ENCODE results near the gene SLC35A4. TPM values are rescaled to one million over a fixed set of nuclear protein-coding genes. Genes with fewer than 3 reads are reported as not detected.

SLC35A4 gene
- total and polyA plus RNA-seq, 2 of the 8 experiments (the other 6 are each of a cell fraction or from before 2014, with no cell fraction given), result 78.6 to 133 TPM

DNA sequence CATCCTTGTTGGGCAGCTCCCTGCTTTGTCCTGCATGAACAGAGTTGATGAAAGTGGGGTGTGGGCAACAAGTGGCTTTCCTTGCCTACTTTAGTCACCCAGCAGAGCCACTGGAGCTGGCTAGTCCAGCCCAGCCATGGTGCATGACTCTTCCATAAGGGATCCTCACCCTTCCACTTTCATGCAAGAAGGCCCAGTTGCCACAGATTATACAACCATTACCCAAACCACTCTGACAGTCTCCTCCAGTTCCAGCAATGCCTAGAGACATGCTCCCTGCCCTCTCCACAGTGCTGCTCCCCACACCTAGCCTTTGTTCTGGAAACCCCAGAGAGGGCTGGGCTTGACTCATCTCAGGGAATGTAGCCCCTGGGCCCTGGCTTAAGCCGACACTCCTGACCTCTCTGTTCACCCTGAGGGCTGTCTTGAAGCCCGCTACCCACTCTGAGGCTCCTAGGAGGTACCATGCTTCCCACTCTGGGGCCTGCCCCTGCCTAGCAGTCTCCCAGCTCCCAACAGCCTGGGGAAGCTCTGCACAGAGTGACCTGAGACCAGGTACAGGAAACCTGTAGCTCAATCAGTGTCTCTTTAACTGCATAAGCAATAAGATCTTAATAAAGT lies 3.9 kb downstream of the SLC35A4 start:
- no peak overlapping the region for H3K4me3 ChIP-seq (ENCODE audit: extremely low read depth in 1 of 4, insufficient read depth in 2 of 4, low read depth in 3 of 4, low read length in 4 of 4)

More for the DNA sequence above, 3.9 kb downstream of the SLC35A4 start:
- Histone ChIP-seq H2BK120ac (replicated peaks; ENCODE audit: low read depth, low read length) (no peak overlapping the region), H3K79me2 (ENCODE audit: control insufficient read depth in 1 of 2, insufficient read depth in 2 of 2, low read length in 2 of 2) (peaks cover 3 to 9% of the 10 kb centered on the region in 2 experiments; a peak in 3 of 4 replicates), H4K5ac (ENCODE audit: insufficient read length, low read depth, low read length) (no peak overlapping the region), H4K20me1 (replicated peaks in 1 of 2; ENCODE audit: control insufficient read depth in 1 of 2, insufficient read depth in 2 of 2, low read length in 2 of 2) (no peaks in the 10 kb centered on the region), H3K36me3 (ENCODE audit: control insufficient read depth in 2 of 4, insufficient read depth in 4 of 4, low read length in 3 of 4) (peaks cover 0 to 18% (median 13%) of the 10 kb centered on the region in 4 experiments; a peak in 4 of 8 replicates), H2BK15ac (ENCODE audit: low read length) (no peak overlapping the region), H3K27ac (ENCODE audit: low read depth, low read length) (no peak overlapping the region), H3K9me3 (ENCODE audit: insufficient read depth in 2 of 2, low read depth in 1 of 2, low read length in 1 of 2) (no peaks in the 10 kb centered on the region), H2BK20ac (ENCODE audit: low read length) (no peak overlapping the region), H2BK5ac (ENCODE audit: low read depth, low read length) (no peak overlapping the region), H3K18ac (ENCODE audit: extremely low read depth, low read length) (no peak overlapping the region), H2AK5ac (ENCODE audit: low read depth, low read length) (no peak overlapping the region), H4K8ac (ENCODE audit: extremely low read depth, insufficient read depth, low read length) (no peak overlapping the region), H3K56ac (replicated peaks; ENCODE audit: insufficient read length, low read depth, low read length) (no peak overlapping the region), H3K4me2 (ENCODE audit: insufficient read depth in 1 of 2, low read depth in 2 of 2, low read length in 2 of 2) (no peak overlapping the region), H2BK12ac (ENCODE audit: low read depth, low read length) (no peak overlapping the region), H3K27me3 (replicated peaks in 1 of 4; ENCODE audit: control insufficient read depth in 3 of 4, extremely low read depth in 1 of 4, insufficient read depth in 3 of 4, low read length in 3 of 4) (no peaks in the 10 kb centered on the region; a peak in 1 of 7 replicates), H3K9ac (replicated peaks in 1 of 4; ENCODE audit: extremely low read depth in 1 of 4, low read depth in 3 of 4, low read length in 3 of 4) (no peak overlapping the region), H3K23me2 (ENCODE audit: low read depth, low read length) (peaks cover 13% of the 10 kb centered on the region), H3K23ac (ENCODE audit: insufficient read length) (no peak overlapping the region), H3K79me1 (ENCODE audit: low read depth, low read length) (peaks cover 7% of the 10 kb centered on the region), H2AFZ (ENCODE audit: low read length) (no peak overlapping the region), H3K4me1 (replicated peaks in 1 of 4; ENCODE audit: control insufficient read depth in 3 of 4, insufficient read depth in 4 of 4, low read length in 3 of 4) (peaks cover 0 to 10% (median 3%) of the 10 kb centered on the region in 4 experiments; a peak in 5 of 7 replicates), H4K91ac (replicated peaks; ENCODE audit: insufficient read length, low read length) (no peak overlapping the region), H3K4ac (replicated peaks; ENCODE audit: insufficient read length, low read depth, low read length) (no peak overlapping the region), H3K14ac (ENCODE audit: insufficient read length) (no peak overlapping the region)
- no peak for FAIRE-seq
- TF ChIP-seq EGR1 (IDR thresholded peaks at IDR 0.05; ENCODE audit: borderline replicate concordance, low read depth, low read length), result no peak
- no peak for TF ChIP-seq RAD21 (IDR thresholded peaks at IDR 0.05 in 1 of 2, conservative IDR thresholded peaks at IDR 0.05 in 1 of 2; ENCODE audit: low read depth in 2 of 2, low read length in 2 of 2)
- no peak for TF ChIP-seq MAX (IDR thresholded peaks at IDR 0.05)
- no peak for TF ChIP-seq FOSL1 (IDR thresholded peaks at IDR 0.05; ENCODE audit: insufficient read depth, low read depth, low read length)
- no peak for TF ChIP-seq ZNF274 (IDR thresholded peaks at IDR 0.05; ENCODE audit: borderline replicate concordance, extremely low read depth, low read length)
- no peak for TF ChIP-seq CREB1 (IDR thresholded peaks at IDR 0.05)
- TF ChIP-seq SP1 (IDR thresholded peaks at IDR 0.05; ENCODE audit: low read depth, low read length), result no peak
- no peak for TF ChIP-seq GTF2F1 (IDR thresholded peaks at IDR 0.05; ENCODE audit: borderline replicate concordance, low read depth, low read length)
- no peak for TF ChIP-seq SP4 (IDR thresholded peaks at IDR 0.05; ENCODE audit: low read length)
- no peak for TF ChIP-seq SP2 (IDR thresholded peaks at IDR 0.05; ENCODE audit: low read length)
- TF ChIP-seq MAFK (IDR thresholded peaks at IDR 0.05; ENCODE audit: low read depth, low read length), result no peak
- TF ChIP-seq NRF1 (IDR thresholded peaks at IDR 0.05; ENCODE audit: low read depth, low read length), result no peak
- CTCF ChIA-PET (ENCODE audit: partially characterized antibody), result interaction anchor here (0.6 to 1.8 kb wide), 3 partner anchors 22 to 1190 kb away, joined by 3 to 4 read pairs (median 4); no protein-coding TSS in a partner anchor
- no peak for DNase-seq (ENCODE audit: low read depth in 1 of 2, low spot score in 2 of 2)
- 78% methylated on average over 2 of the region's 2 CpGs; no CpG with 5 or more reads in 1 of the 2 experiments for WGBS, 2 experiments (ENCODE audit: extremely low coverage in 1 of 2, insufficient coverage in 1 of 2, insufficient read length in 1 of 2, insufficient replicate concordance in 2 of 2, low coverage in 1 of 2, low lambda C conversion rate in 2 of 2, missing lambda C conversion rate in 1 of 2)
- POLR2A ChIA-PET (ENCODE audit: partially characterized antibody), result interaction anchor here (0.7 to 10.0 kb wide), 5 partner anchors 12 to 143 kb away, joined by 3 to 94 read pairs (median 6); partner anchors contain the start of genes DND1, EIF4EBP3 and SRA1
